Naive B cell (primary cell): ENCODE data around the gene GABARAP. TPM values are rescaled to one million over a fixed set of nuclear protein-coding genes. Genes with fewer than 3 reads are reported as not detected.

Experiments
- ATAC-seq, 2 donors: fragments of 150-1000 bp; cut with Tn5 transposase; 2 replicates each; pipeline ENCODE4 v1.10.0; 2021; ENCODE audit warnings: low read depth in 2 of 2, mild to moderate bottlenecking in 2 of 2, moderate library complexity in 2 of 2
- DNase-seq: peaks from one replicate; pipeline ENCODE4 v3.0.0; 2022
- H3K27ac Mint-ChIP-seq, 6 donors: one replicate each; pipeline ENCODE4 v1.8.0; 2020 to 2022; ENCODE audit warnings: mild to moderate bottlenecking in 6 of 6, mixed read lengths in 6 of 6, moderate library complexity in 5 of 6, inconsistent platforms in 2 of 6
- H3K27me3 Mint-ChIP-seq, 3 donors: one replicate each; pipeline ENCODE4 v1.8.0; 2021 to 2022; ENCODE audit warnings: mixed read lengths in 3 of 3, mild to moderate bottlenecking in 1 of 3
- H3K36me3 Mint-ChIP-seq, 2 donors: one replicate each; pipeline ENCODE4 v1.8.0; 2020 to 2022; ENCODE audit warnings: mixed read lengths in 2 of 2, inconsistent platforms in 1 of 2, mild to moderate bottlenecking in 1 of 2
- H3K4me1 Mint-ChIP-seq, 3 donors: one replicate each; pipeline ENCODE4 v1.8.0; 2020 to 2022; ENCODE audit warnings: mixed read lengths in 3 of 3, inconsistent platforms in 1 of 3, mild to moderate bottlenecking in 1 of 3, moderate library complexity in 1 of 3
- H3K4me3 Mint-ChIP-seq, 8 donors: one replicate each; pipeline ENCODE4 v1.8.0; 2020 to 2022; ENCODE audit warnings: mild to moderate bottlenecking in 8 of 8, mixed read lengths in 8 of 8, moderate library complexity in 8 of 8, inconsistent platforms in 2 of 8
- H3K9me3 Mint-ChIP-seq, 7 donors: one replicate each; pipeline ENCODE4 v1.8.0; 2020 to 2022; ENCODE audit warnings: mixed read lengths in 7 of 7, mild to moderate bottlenecking in 5 of 7, inconsistent platforms in 2 of 7, moderate library complexity in 1 of 7
- polyA plus RNA-seq, 6 donors: library from polyadenylated mRNA; unstranded; fragments of 300-500 nt; fragmentation: Illumina TruSeq; gene quantifications; one replicate each; pipeline ENCODE4 v1.2.3, GENCODE V29; 2021; ENCODE audit warnings: low read depth in 6 of 6

GABARAP gene
- polyA plus RNA-seq, 6 donors from 2014 or later: 833 to 1,381 (median 1,181) TPM

DNA sequence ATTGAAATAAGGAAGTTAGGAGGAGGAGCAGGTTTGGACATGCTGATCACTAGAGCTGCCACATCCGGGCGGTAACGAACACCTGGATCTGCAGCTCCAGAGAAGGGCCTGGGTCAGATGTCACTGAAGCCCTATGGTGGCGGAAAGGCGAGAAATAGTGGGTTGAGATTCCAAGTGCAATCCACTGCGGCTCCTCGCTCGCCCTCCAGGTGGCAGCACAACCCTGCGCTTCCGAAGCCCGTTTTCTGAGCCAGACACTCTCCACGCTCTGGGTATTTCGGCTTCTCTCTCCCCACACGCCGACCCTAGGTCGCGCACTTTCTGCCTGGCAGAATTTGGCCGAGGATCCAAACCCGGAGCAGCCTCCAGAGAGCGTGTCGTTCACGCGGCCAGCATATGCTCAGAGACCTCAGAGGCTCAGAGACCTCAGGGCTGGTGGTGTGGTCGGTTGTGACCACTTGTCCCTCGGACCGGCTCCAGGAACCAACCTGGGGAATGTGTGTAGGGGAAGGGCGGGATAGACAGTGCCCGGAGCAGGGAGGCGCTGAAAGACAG lies 38.3 kb upstream of the GABARAP start:
- ATAC-seq: peak; percentile 83 to 84
- H3K27ac Mint-ChIP-seq: peak overlapping the region; percentile 44 to 96 (median 88)
- no peaks in the 10 kb centered on the region for H3K36me3 Mint-ChIP-seq
- H3K4me3 Mint-ChIP-seq: peak overlapping the region; percentile 80 to 92 (median 88)
- peaks cover 10 to 44% (median 20%) of the 10 kb centered on the region in 3 donors for H3K27me3 Mint-ChIP-seq
- H3K4me1 Mint-ChIP-seq: peaks cover 18 to 37% (median 26%) of the 10 kb centered on the region in 3 donors
- peak; percentile 85 for DNase-seq
- H3K9me3 Mint-ChIP-seq: no peaks in the 10 kb centered on the region

DNA sequence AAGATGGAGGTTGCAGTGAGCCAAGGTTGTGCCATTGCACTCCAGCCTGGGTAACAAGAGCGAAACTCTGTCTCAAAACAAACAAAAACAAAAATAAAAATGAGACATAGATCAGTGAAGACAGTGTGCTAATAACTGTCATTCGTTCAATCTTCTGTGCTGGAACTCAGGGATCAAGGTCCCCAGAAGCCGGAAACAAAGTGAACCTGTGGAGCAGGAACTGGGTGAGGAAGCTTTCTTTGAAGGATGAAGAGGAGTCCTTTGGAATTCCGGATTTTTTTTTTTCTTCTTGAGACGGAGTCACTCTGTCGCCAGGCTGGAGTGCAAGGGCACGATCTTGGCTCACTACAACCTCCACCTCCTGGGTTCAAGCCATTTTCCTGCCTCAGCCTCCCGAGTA lies 37.2 kb upstream of the GABARAP start:
- H3K4me3 Mint-ChIP-seq: peak overlapping the region in 1 of 8 donors; percentile 5
- H3K9me3 Mint-ChIP-seq: no peaks in the 10 kb centered on the region
- no peaks in the 10 kb centered on the region for H3K36me3 Mint-ChIP-seq

DNA sequence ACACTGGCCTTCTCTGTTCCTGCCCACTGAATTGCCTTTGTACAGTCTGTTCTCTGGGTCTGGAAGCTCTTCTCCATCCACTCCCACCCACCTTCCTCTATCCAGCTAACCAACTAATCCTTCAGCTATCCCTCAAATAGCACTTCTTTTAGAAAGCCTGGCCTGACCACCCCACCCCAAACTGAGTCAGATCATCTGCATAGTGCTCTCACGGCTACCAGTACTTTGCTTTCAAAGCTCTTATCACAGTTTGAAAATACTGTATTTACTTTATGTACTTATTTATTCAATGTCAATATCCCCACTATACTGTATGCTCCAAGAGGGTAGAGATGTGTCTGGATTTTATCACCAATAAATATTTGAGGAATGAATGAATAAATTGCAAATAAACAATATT lies 24.5 kb upstream of the GABARAP start:
- Mint-ChIP-seq H3K36me3 (no peaks in the 10 kb centered on the region), H3K4me3 (no peak overlapping the region), H3K27me3 (peaks cover 13 to 44% (median 32%) of the 10 kb centered on the region in 3 donors), H3K4me1 (peaks cover 15 to 19% (median 17%) of the 10 kb centered on the region in 3 donors), H3K27ac (no peak overlapping the region), H3K9me3 (no peaks in the 10 kb centered on the region)
- DNase-seq (no peak), ATAC-seq (no peak)

More for the DNA sequence above, 37.2 kb upstream of the GABARAP start:
- peaks cover 10 to 33% (median 20%) of the 10 kb centered on the region in 3 donors for H3K27me3 Mint-ChIP-seq
- DNase-seq (no peak), ATAC-seq (no peak)
- H3K27ac Mint-ChIP-seq: peak overlapping the region in 1 of 6 donors; percentile 29
- H3K4me1 Mint-ChIP-seq: peaks cover 18 to 37% (median 26%) of the 10 kb centered on the region in 3 donors

GRCh38 chr17:7263801-7264078 lies 21.5 kb upstream of the GABARAP start:
- Mint-ChIP-seq H3K27ac (peak overlapping the region in 1 of 6 donors; percentile 75), H3K36me3 (no peaks in the 10 kb centered on the region), H3K27me3 (peaks cover 4 to 28% (median 18%) of the 10 kb centered on the region in 3 donors), H3K4me1 (peaks cover 15 to 31% (median 17%) of the 10 kb centered on the region in 3 donors), H3K9me3 (no peaks in the 10 kb centered on the region), H3K4me3 (peak overlapping the region in 6 of 8 donors; percentile 76 to 88 (median 87))
- no peak for ATAC-seq
- DNase-seq: no peak

- H3K27me3 Mint-ChIP-seq: peaks cover 4 to 28% (median 18%) of the 10 kb centered on the region in 3 donors
- ATAC-seq (peak; percentile 23 to 24), DNase-seq (no peak)
- H3K4me3 Mint-ChIP-seq: peak overlapping the region; percentile 76 to 88 (median 87)
- peak overlapping the region in 5 of 6 donors; percentile 1 to 90 (median 75) for H3K27ac Mint-ChIP-seq
- H3K36me3 Mint-ChIP-seq: no peaks in the 10 kb centered on the region
- H3K4me1 Mint-ChIP-seq: peaks cover 15 to 31% (median 17%) of the 10 kb centered on the region in 3 donors
- H3K9me3 Mint-ChIP-seq: no peaks in the 10 kb centered on the region
These were observed 20.9 kb upstream of the GABARAP start for GRCh38 chr17:7262935-7263800.

DNA sequence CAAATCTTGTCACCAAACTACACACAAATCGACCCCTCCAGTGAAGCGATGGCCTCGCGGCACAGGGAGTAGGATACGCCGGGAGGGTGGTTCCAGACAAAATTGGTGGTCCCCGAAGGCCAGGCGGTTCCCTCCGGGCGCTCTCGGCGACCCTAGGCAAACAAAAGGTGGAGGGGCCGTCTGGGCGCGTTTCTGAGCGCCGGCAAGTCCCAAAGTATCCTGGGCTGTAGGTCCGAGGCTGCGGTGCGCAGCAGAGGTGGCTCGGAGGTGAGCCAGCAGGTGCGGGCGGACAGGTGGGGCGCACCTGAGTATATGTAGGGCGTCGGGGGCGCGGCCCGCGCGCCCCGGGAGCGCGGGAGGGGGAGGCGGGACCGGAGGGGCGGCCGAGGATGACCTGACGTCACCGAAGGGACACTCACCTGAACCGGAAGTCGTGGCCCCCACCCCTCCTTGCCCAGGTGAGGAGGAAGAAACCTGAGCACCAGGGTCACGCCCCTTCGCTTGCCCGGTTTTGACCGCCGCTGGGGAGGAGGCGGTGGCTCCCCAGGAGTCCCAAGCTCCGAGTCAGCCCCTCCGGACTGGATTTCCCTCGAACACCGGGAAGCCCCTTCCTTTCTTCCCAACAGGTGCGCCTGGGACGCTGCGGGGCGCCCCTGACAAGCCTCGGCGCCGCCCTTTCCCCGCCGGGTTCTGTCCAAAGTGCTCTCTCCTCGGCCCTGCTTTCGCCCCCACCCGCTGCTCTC lies 20.1 kb upstream of the GABARAP start, which contains the start of gene CLDN7:
Gene CLDN7 (minus strand): TSS at position 287 of the 743 bp plus-strand sequence. CDS start 435 bp downstream, outside the sequence.
- Mint-ChIP-seq H3K9me3 (no peaks in the 10 kb centered on the region), H3K4me1 (peaks cover 15 to 31% (median 17%) of the 10 kb centered on the region in 3 donors), H3K4me3 (peak within 1 kb of the TSS; percentile 78 to 89 (median 87)), H3K36me3 (no peaks in the 10 kb centered on the region), H3K27ac (peak within 1 kb of the TSS in 5 of 6 donors; percentile 1 to 90 (median 75)), H3K27me3 (peaks cover 4 to 28% (median 18%) of the 10 kb centered on the region in 3 donors)
- DNase-seq (no peak), ATAC-seq (peak in 1 of 2 donors; percentile 15)

- DNase-seq (peak; percentile 42), ATAC-seq (peak; percentile 62 to 68)
- Mint-ChIP-seq H3K9me3 (no peaks in the 10 kb centered on the region), H3K4me1 (peaks cover 18 to 31% (median 22%) of the 10 kb centered on the region in 3 donors), H3K36me3 (peaks cover 0 to 5% of the 10 kb centered on the region in 2 donors), H3K27me3 (peaks cover under 1 to 22% (median 14%) of the 10 kb centered on the region in 3 donors), H3K27ac (peak overlapping the region in 1 of 6 donors; percentile 80), H3K4me3 (peak overlapping the region; percentile 78 to 89 (median 84))
These were observed 19.3 kb upstream of the GABARAP start for GRCh38 chr17:7261379-7262191.

DNA sequence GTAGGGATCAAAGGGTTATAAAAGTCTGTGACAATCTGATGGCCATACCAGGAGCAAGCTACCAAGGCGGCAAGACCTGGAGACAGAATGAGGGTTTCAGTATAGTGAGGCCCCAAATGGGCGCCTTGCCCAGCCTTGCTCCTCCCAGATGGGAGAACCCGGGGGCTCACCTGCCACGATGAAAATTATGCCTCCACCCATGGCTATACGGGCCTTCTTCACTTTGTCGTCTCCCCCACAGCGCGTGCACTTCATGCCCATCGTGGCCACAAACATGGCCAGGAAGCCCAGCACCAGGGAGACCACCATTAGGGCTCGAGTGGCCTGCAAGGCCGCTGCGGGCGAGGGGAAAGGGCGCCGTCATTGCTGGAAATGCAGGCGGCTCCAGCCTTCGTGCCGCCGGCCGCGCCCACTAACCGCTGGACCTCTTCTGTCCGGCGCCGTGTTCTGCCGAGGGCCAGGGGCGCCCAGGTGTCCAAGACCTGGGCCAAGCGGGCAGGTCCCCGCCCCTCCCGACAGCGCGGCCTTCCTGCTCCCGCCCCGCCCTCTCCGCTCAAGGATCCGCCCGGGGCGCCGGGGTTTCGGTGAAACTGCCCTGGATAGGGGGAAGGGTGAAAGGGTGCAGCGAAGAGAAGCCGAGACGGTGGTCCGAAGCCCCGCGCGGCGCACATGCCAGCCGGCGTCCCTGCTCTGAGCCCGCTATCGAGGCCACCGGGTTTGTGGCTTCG lies 18.6 kb upstream of the GABARAP start:
- peak overlapping the region; percentile 78 to 89 (median 84) for H3K4me3 Mint-ChIP-seq
- no peak for DNase-seq
- peak overlapping the region in 3 of 6 donors; percentile 18 to 84 (median 66) for H3K27ac Mint-ChIP-seq
- no peaks in the 10 kb centered on the region for H3K9me3 Mint-ChIP-seq
- peak; percentile 40 to 44 for ATAC-seq
- peaks cover 0 to 10% of the 10 kb centered on the region in 2 donors for H3K36me3 Mint-ChIP-seq
- peaks cover 0 to 19% (median 12%) of the 10 kb centered on the region in 3 donors for H3K27me3 Mint-ChIP-seq
- peaks cover 22 to 33% (median 25%) of the 10 kb centered on the region in 3 donors for H3K4me1 Mint-ChIP-seq

DNA sequence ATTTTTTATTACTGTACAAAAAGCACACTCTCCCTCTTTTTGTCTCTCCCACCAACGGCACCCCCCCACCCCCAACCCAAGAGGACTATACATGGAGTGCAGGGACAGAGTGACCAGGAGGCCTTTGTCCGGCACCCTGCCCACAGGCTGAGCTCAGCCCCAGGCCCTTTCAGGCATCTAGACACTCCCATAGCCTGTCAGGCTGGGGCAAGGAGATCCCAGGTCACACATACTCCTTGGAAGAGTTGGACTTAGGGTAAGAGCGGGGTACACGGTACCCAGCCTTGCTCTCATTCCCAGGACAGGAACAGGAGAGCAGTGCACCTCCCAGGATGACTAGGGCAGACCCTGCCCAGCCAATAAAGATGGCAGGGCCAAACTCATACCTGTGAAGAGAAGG lies 17.9 kb upstream of the GABARAP start:
- Mint-ChIP-seq H3K27ac (peak overlapping the region in 2 of 6 donors; percentile 60 to 84), H3K36me3 (peaks cover 0 to 10% of the 10 kb centered on the region in 2 donors), H3K4me1 (peaks cover 22 to 33% (median 25%) of the 10 kb centered on the region in 3 donors), H3K27me3 (peaks cover 0 to 19% (median 12%) of the 10 kb centered on the region in 3 donors), H3K9me3 (no peaks in the 10 kb centered on the region), H3K4me3 (peak overlapping the region in 7 of 8 donors; percentile 71 to 88 (median 82))
- DNase-seq: no peak
- no peak for ATAC-seq

GRCh38 chr17:7259555-7259889 lies 17.3 kb upstream of the GABARAP start:
- H3K9me3 Mint-ChIP-seq: no peaks in the 10 kb centered on the region
- H3K4me1 Mint-ChIP-seq: peaks cover 22 to 34% (median 25%) of the 10 kb centered on the region in 3 donors
- DNase-seq (no peak), ATAC-seq (no peak)
- peaks cover 0 to 15% of the 10 kb centered on the region in 2 donors for H3K36me3 Mint-ChIP-seq
- peak overlapping the region in 5 of 8 donors; percentile 25 to 78 (median 63) for H3K4me3 Mint-ChIP-seq
- H3K27ac Mint-ChIP-seq: no peak overlapping the region
- H3K27me3 Mint-ChIP-seq: peaks cover 0 to 19% (median 12%) of the 10 kb centered on the region in 3 donors

DNA sequence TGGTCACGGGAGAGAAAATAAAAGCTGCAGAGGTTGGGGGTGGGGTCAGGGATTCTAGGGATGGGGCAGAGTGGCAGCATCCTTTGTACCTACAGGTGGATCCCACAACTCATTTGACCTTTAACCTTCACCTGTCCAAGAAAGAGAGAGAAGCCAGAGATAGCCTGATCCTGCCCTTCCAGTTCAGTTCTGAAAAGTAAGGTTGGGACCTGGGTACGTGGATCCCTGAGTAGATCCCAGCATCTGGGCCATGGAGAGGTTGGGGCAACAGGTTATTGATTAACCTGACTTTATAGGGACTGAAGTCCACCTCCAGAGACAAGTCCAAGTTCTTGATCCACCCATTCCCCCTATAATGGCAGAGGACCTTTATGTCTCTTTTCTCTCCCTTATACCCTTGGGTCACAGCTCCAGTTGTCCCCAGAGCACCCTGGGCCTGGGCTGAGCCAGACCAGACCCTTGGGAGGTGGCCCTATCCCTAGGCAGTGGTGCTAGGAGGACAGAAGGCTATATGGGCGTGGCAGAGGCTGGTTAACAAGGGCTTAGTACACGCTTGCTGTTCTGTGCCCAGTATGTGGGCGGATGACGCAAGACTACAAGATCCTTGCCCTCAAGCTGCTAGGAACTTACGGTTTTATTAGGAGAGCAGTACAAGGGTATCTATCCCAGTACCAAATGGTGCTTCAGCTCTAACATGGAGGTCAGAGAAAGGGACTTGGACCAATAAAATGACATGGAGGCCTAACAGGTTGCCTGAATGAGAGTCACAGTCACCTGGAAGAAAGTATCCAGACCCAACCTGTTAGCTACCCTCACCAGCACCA lies 16.7 kb upstream of the GABARAP start:
- Mint-ChIP-seq H3K9me3 (no peaks in the 10 kb centered on the region), H3K4me1 (peaks cover 20 to 35% (median 22%) of the 10 kb centered on the region in 3 donors), H3K27me3 (peaks cover 0 to 15% (median 12%) of the 10 kb centered on the region in 3 donors), H3K36me3 (peaks cover 0 to 17% of the 10 kb centered on the region in 2 donors), H3K27ac (peak overlapping the region in 1 of 6 donors; percentile 84), H3K4me3 (peak overlapping the region in 4 of 8 donors; percentile 25 to 78 (median 59))
- DNase-seq: no peak
- no peak for ATAC-seq
